GM12874 (cell line): ENCODE measurements around the gene L2HGDH.

ENCODE experiments used
- TF ChIP-seq, protein P1 (sequence below): IDR thresholded peaks from 2 replicates; pipeline ENCODE4 v1.5.1; 2011; ENCODE audit warnings: low read depth, mild to moderate bottlenecking, control low read depth, low read length, moderate library complexity; ENCODE audit not compliant: insufficient read depth

The L2HGDH gene

DNA sequence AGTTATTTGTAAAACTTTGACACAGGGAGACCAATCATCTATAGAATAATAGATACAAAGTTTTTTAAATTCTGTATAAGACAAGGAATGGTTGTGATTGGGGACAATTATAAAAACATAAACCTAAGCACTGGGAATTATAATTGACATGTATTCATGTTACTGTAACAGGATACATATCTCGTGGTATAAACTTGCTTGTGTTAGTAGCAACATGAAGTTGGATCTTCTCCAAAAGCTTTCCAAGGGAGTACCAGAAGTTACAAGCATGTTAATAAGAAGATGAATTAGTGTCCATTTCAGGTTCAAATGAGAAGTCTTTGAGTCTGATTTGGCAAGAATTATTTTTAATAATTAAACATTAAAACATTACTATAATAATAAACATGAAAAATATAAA lies 42.5 kb upstream of the L2HGDH start:
- TF ChIP-seq, protein P1, sequence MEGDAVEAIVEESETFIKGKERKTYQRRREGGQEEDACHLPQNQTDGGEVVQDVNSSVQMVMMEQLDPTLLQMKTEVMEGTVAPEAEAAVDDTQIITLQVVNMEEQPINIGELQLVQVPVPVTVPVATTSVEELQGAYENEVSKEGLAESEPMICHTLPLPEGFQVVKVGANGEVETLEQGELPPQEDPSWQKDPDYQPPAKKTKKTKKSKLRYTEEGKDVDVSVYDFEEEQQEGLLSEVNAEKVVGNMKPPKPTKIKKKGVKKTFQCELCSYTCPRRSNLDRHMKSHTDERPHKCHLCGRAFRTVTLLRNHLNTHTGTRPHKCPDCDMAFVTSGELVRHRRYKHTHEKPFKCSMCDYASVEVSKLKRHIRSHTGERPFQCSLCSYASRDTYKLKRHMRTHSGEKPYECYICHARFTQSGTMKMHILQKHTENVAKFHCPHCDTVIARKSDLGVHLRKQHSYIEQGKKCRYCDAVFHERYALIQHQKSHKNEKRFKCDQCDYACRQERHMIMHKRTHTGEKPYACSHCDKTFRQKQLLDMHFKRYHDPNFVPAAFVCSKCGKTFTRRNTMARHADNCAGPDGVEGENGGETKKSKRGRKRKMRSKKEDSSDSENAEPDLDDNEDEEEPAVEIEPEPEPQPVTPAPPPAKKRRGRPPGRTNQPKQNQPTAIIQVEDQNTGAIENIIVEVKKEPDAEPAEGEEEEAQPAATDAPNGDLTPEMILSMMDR, result no peak

DNA sequence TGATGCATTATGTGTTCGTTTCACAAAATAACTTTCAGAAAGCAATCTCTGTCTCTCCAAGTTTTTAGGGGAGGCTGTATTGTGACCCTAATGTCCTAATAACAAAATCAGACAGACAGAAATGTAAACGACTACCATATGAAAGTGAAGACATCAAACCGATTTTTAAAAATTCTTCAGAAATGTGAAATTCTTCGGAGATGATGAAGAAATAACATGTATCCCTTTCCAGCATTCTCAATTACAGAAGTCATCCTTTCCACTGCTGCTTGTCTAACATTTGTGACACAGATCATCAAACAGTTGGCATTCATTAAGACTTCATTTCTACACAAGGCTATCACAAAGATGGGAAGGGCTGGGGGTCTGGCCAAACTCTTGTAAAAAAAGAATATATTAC lies 41.1 kb upstream of the L2HGDH start:
- TF ChIP-seq, protein P1, result no peak

DNA sequence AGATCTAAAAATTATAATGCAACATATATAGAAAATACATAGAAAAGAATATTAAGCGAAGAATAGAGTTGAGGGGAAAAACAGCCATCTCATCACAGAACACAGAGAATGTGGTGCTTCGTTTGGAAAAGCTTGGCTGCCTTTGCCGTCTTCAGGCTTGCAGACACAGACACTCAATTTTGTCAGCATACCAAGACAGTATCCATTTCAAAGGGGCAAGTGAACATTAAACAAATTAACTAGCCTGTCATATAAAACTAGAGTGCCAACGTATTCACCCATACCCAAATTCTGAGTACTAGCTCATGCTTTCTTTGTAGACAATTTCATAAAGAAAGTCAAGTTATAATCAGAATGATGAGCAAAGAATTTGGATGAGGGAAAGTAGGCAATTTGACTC lies 40.6 kb upstream of the L2HGDH start:
- TF ChIP-seq, protein P1, result no peak

DNA sequence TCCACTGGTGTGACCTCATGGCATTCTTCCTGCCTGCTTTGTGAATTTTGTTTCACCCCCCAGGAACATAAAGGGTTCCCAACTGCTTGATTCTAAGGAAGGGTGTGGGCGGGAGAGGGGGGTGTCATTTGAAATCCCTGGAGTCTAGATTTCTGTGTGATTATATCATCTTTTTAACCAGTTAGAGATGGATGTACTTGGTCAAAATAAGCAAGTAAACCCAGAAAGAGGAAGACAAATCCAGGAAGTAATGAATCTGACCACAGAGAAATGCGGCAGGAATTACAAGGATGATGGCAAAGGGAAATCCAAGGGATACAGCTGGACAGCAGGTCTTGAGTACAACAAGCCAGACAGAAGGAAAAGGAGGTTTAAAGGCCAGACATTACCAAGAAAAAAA lies 38.9 kb upstream of the L2HGDH start:
- TF ChIP-seq, protein P1, result no peak

DNA sequence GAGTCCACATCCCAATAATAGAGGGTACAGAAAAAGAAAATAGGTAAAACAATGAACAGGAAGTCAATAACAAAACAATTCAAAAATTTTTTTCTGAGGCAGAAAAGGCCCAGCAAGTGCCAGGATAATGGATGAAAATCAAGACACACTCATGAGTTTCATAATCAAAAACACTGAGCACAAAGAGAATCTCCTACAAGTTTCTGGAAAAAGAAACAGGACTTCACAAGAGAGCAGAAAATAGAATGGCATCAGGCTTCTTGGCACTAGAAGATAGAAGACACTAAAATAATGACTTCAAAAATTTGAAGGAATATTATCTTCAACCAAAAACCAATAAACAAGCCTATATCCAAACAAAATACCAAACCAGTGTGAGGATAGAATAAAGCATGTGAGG lies 36.9 kb upstream of the L2HGDH start:
- TF ChIP-seq, protein P1, result no peak

DNA sequence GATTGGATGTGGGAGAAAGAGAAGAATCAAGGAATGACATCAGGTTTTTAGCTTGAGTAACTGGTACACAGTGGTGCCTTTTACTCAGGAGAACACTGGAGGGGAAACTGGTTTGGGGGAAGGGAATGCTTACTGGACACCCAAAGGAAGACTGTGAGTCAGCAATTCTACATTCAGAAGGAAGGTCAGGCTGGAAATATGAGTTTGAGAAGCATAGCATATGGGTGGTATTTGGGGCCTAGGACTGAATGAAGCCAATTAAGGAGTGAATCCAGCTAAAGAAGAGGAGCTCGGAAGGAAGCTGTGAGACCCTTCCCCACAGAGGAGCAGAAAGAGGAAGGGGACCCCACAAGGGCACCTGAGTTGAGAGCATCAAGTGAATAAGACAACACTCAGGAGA lies 35.5 kb upstream of the L2HGDH start:
- TF ChIP-seq, protein P1, result no peak

DNA sequence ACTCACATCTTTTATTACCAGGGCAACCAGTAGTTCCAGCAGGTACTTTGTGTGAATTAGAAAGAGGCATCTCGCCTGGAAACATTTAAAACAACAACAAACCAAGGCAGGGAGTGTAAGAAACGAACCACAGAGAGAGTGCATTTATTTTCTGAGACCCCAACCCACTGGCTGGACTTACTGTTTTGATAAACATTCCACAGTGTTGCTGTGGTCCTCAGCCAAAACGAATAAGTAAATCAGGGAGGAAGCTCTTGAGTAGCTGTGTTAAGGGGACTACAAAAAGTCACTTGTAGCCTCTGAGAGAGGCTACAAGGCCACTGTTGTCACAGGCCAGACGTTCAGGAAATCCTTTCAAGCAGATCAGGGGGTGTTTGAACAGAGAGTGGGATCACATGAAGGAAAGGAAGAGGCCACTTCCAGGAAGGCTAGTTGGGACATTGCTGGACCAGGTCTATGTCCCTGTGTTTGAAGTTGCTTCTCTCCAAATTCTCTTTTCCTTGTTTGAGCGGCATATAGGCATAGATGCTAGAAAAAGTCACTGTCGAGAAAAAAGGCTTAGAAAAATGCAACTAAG lies 33.9 kb upstream of the L2HGDH start:
- TF ChIP-seq, protein P1, result no peak
